LNCaP clone FGC (cell line): ENCODE results near the gene SMAD2.

Source experiments
- DNase-seq: peaks from one replicate; pipeline ENCODE4 v3.0.0-alpha.2; 2011; ENCODE audit warnings: low read depth
- H3K4me3 ChIP-seq: 2 replicates; pipeline ENCODE4 v1.5.1; 2011; ENCODE audit warnings: mild to moderate bottlenecking, low read depth, low read length, control low read depth
- CTCF ChIP-seq: IDR thresholded peaks from 2 replicates; pipeline ENCODE4 v1.5.1; 2012; ENCODE audit warnings: mild to moderate bottlenecking; ENCODE audit not compliant: control insufficient read depth, insufficient read depth; ENCODE audit errors: extremely low read depth

SMAD2 gene

DNA sequence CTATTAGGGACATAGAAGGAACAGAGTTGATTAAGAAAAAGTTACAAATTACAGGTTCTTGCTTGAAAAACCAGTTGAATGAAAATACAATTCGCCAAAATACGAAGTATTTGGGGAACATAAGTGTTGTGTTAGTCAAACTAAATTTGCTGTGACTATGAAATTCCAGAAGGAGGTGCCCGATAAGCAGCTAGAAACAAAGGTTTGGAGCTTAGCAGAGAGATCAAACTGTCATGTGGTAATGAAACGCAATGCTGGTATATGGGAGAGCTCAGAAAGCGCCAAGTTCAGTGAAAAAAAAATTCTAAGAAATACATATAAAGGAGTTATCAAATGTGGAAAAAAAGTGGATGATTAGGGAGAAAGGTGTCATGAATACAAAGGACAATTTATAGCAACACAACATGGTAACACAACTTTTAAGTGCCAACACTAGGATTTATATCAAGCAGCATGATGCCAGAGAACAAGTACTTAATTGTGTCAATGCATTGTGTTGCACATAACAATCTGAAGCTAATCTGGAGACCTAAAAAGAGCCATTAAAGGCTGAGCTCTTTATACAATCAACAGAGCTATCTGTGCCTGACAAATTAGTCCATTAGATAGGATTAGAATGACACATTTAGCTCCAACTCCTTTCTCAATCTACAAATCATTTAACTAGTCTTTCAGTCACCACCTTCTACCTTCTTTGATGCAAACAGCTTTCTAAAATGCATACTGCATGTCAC is 31.2 kb downstream of the SMAD2 start:
- no peak for TF ChIP-seq CTCF
- no peak overlapping the region for H3K4me3 ChIP-seq
- no peak for DNase-seq

DNA sequence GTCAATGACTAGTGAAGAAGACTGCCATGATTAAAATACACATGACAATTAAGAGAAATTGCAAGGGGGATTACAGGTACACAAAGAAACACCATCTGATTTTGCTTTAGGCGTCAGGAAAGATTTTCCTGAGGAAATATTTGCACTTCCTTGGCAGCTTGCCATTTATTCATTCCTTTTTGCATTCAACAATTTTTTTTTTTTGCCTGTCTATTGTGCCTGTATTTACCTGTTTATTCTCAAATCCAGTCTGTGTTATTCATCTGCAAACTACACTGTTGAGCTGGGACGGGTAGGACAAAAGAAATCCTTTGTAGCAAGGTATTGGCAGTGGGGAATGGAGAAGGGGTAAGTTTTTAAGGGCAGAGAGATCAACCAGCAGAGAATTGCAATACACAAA is 31.8 kb downstream of the SMAD2 start:
- H3K4me3 ChIP-seq = no peak overlapping the region

GRCh38 chr18:47898055-47898454 is 32.4 kb downstream of the SMAD2 start:
- TF ChIP-seq CTCF = no peak
- no peak for DNase-seq
- no peak overlapping the region for H3K4me3 ChIP-seq

More for the DNA sequence above, 31.8 kb downstream of the SMAD2 start:
- TF ChIP-seq CTCF = no peak
- peak; percentile 27 for DNase-seq

DNA sequence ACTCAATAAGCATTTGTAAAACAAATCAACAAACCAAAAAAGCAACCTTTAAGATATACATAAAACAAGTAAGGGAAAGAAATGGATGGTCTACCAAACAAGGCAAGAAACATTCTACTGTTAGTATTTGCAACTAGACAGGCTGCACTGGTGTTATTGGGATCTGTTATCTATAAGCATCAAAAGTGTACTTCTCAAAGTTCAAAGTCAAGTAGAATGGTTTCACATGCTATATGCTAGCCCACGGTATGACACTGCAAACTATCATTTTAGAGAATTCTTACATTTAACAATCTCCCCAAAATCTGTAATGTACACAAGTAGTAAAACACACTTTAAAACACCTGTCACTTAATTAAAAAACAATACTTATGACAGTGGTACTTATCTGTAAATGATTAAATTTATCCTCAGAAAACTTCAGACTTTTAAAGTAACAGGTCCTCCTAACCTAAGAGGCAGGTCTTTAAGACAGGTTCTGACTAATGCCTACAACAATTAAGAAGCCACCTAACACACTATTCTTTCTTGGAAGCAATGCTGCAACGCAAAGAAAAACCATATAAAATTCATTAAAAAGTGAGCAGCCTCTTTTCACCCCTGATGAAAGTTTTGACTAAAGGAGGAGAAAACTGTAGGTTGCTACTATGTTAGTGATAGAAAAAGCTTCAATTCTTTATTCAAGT is 34.8 kb downstream of the SMAD2 start:
- H3K4me3 ChIP-seq = no peak overlapping the region
- DNase-seq = no peak
- TF ChIP-seq CTCF = no peak

DNA sequence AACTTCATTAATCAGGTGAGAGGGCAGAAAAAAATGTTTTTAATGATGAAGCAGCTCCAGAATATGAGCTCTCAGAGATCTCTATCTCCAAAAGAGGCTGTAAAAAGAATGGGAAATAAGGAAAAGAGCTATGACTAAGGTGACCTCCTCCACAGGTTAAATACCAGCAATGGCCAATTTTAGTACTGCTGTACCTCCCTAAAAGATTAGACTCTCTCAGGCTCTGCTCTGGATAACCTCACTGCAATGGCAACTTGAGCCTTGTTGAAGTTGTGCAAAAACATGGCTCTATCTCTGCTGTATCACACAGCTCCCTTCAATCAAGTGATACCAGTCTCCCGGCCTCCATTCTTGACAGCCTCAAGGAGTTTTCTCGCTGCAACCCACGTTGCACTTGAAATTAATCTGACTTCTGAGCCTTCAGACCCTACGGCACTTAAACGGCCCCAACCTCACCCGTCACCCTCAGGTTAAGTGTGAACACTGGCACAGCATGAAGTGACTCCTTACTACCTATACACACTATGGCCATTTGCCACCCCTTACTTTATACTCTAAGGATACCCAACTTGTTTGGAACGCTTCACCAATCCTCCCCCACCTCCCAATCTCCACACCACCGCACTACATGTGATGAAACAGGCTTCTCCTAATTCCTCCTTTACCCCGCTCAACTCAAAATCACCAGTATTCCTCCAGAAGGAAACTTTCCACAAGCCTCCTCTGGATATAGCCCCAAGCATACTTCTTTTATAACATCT is 36.3 kb downstream of the SMAD2 start:
- no peak for DNase-seq
- H3K4me3 ChIP-seq = no peak overlapping the region
- no peak for TF ChIP-seq CTCF

GRCh38 chr18:47893047-47893446 is 37.4 kb downstream of the SMAD2 start:
- no peak for DNase-seq
- no peak for TF ChIP-seq CTCF

More at GRCh38 chr18:47893047-47893446, 37.4 kb downstream of the SMAD2 start:
- no peak overlapping the region for H3K4me3 ChIP-seq
